Fibroblast of gingiva (primary cell): ENCODE data around the gene C11orf21.
A peak's percentile ranks its signal among the peaks of the same experiment; 100 is the strongest.

Experiments used
- DNase-seq: peaks from one replicate; pipeline ENCODE4 v3.0.0-alpha.2; 2011; ENCODE audit warnings: low read depth

Gene C11orf21

GRCh38 chr11:2308713-2309112 lies 7.0 kb upstream of the C11orf21 start:
- no peak for DNase-seq

DNA sequence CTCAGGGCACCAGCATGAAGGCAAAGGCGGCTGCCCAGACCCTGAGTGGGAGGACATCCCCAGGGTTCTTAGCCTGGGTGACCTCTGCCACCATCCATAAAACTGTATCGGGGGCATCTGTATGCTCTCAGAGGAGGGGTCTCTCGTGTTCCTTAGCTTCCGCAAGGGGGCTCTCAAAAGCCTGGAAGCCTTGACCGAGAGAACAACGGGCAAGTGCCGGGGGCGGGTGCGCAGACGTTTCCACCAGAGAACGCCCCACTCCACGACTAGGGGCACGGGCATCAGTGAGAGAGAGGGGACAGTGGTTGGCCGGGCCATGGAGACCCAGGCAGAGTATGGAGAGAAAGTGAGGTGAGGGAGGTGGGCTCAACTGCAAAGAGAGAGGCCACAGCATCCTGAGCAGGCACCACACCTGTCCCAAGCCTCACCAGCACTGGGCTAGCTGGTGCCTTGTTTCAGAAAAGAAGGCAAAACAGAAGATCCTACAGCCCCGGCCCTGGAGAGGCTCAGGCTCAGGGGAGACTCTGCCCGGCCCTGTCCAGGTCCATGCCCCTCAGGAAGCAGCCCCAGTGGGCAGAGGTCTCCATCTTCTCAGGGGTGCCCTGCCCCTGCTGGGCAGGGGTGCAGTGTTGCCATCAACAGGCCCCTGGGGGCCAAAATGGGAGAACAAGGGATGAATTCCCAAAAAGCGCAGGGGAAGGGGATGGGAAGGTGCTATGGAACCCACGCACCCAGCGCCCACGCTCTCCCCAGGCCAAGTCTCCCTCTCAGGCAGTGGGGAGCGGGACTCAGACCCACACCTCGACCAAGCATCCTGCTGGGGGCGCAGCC lies 6.0 kb upstream of the C11orf21 start:
- DNase-seq, result no peak

GRCh38 chr11:2306877-2307500 lies 5.3 kb upstream of the C11orf21 start:
- no peak for DNase-seq

DNA sequence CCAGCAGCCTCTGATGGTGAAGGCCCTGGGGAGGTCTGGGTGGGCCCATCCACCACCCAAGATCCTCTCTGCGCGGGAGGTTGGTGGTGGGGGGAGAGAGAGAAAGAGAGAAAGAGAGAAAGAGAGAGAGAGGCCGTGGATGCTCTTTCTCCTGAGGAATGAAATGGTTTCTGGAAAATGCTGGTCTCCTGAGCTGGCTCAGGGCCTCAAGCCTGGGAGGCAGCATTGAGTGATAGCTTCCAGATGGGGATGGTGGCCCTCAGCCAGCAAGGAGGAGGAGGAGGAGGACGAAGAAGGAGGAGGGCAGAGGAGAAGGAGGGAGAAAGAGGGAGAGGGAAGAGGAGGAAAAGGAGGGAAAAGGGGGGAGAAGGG lies 4.7 kb upstream of the C11orf21 start:
- peak; percentile 91 for DNase-seq

GRCh38 chr11:2305788-2306451 lies 4.2 kb upstream of the C11orf21 start:
- DNase-seq, result peak; percentile 62

GRCh38 chr11:2305140-2305778 lies 3.5 kb upstream of the C11orf21 start:
- DNase-seq, result peak; percentile 62

- DNase-seq, result no peak
Observed at GRCh38 chr11:2304506-2305139, 2.9 kb upstream of the C11orf21 start.

DNA sequence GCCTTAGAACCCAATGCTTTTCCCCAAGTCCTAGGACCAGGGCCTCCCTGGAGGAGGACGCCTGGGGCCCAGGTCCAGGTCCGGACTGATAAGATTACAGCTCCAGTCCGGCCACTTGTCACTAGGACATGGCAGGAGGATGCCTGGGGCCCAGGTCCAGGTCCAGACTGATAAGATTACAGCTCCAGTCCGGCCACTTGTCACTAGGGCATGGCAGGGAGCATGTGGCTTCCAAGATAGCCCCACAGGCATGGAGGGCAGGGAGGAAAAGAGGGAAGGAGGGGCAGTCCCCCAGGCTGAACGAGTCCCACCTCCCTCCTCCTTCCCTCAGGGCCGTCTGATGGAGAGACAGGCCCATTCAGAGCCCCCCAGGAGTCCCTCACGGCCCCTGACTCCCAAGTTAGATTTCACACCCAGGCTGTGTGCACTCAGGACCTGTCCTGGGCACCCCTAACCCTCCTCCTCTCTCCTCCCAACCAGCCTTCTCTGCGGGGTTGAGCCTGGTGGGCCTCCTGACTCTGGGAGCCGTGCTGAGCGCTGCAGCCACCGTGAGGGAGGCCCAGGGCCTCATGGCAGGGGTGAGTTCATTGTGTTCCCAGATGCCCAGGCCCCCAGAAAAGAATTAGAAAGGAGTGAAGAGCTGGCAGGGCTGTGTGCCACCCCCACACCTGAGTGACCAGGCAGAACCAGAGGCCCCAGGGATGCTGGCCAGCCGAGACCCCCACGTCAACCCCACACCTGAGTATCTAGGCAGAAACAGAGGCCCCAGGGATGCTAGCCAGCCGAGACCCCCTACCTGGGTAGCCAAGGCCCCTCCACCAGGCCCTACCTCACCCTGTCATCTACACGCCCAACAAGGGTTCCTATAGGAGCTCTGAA lies 2.1 kb upstream of the C11orf21 start:
- DNase-seq, result no peak

- DNase-seq, result no peak
Observed at GRCh38 chr11:2302896-2303626, 1.3 kb upstream of the C11orf21 start.

DNA sequence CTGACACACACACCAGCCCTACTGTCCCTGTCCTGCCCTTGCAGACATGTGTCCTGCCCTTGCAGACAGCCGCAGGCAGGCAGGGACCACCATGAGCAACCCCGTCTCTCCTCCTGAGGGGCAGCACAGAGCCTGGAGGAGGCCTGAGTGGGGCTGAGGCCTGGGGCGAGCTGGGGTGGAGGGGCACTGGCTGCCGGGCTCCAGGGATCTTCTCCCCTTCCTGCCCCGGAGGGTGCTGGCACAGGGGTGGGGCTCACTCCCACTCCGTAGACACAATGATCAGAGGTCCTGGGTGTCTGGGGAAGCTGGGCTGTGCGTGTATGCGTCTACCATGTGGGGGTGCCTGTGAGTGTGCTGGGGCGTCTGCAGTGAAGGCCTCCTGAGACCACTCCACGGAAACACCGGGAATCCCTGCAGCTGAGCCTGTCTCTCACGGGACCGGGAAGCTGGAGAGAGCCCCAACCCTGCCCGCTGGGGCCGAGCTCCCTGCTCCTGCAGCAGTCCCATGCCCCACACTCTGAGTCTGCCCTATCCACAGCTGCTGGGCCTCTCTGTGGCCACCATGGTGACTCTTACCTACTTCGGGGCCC lies 683 bp upstream of the C11orf21 start:
- DNase-seq, result no peak

DNA sequence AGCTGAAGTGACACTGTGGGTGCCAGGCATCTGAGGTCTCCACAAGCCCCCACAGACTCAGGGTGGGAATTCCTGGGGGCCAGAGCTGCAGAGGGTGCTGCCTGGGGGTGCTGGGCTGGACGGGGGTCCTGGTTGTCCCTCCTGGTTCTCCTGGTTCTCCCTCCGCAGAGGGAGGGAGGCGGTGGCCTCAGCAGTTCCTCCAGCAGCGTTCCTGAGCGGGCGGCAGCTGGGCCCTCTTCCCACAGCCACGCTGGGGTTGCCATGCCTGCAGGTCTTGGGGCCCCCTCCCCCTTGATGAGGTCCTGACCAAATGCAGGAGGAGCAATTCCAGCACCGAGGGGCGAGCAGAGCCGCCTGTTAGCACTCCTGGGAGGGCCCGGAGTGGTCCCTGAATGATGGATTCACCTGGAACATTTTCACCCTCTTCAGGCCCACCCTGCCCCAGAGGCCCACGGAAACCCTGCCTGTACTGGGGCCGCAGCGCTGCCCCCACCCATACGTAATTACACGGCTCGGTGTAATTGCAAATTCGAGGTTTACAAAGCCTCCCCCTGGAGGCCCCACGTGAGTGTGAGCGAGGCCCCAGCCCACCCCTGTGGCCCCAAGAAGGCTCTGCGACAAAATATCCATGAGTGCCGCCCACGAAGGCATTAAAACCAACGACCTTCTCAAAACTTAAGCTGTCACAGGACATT lies 635 bp downstream of the C11orf21 start:
- DNase-seq, result no peak

DNA sequence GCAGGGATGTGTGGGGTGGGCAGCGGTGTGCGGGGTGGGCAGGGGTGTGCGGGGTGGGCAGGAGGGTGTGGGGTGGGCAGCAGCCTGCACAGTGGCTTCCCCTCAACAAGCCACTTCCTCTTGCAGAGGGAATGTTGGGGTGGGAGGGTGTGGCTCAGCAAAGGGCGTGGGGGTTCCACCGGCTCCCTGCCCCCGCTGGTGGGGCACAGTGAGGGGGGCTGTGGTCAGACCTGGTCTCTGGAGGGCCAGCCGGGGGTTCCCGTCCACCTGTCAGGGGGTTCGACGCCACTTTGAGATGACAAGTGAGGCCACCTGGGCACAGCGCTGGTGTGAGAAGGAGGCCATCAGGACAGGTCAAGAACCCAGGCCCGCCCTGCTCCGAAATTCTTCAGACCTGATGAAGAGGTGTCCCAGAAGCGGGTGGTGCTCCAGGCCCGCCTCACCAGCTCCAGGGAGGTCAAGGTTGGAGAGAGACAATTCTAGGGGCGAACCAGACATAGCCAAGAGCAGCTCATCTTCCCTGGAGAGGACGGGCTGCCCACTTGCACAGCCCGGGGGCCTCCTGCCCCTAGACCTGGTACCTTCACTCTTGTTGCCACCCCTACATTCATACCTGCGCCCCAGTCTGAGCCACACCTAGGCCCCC lies 1.3 kb downstream of the C11orf21 start:
- DNase-seq, result no peak

GRCh38 chr11:2299773-2300172 lies 1.9 kb downstream of the C11orf21 start:
- DNase-seq, result no peak

DNA sequence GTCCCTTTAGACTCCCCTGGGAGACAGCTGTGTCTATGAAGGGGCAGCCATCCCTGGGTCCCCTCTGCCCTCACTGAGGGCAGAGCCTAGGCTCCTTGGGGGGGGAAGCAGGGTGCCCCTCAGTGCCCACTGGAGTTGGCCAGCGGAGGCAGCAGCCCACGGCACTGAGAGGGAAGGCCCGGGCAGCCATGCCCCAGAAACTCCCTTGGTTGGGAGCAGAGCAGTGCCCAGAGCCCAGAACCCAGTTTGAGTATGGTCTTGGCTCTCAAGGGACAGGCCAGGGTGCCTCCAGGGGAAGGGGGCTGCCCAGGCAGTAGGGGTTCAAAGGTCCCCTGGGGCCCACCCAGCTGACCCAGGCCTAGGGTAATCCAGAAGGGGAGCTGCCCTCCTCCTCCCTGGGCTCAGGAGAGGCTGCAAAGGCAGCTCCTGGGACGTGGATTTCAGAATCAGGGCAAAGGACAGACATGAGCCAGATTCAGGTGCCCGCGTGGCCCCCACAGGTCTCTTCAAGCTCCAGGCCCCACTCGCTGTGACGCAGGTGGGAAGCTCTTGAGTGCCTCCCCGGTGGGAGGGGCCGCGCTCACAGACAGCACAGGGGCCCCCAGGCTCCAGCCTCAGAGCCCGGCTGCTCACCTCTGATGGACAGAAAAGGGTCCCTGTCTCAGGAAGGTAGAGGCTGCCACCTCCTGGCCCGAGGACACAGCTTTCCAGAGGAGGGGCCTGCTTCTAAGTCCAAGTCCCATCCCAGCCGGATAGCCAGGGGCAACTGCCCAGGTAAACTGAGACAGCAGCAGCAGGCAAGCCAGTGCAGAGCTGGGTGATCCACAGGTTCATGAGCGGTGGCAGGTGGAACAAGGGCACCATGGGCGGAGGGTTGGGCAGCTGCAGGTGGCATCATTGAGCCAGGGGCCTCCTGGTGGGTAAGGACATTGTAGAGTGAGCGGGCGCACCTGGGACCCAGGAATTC lies 2.6 kb downstream of the C11orf21 start:
- DNase-seq, result no peak

DNA sequence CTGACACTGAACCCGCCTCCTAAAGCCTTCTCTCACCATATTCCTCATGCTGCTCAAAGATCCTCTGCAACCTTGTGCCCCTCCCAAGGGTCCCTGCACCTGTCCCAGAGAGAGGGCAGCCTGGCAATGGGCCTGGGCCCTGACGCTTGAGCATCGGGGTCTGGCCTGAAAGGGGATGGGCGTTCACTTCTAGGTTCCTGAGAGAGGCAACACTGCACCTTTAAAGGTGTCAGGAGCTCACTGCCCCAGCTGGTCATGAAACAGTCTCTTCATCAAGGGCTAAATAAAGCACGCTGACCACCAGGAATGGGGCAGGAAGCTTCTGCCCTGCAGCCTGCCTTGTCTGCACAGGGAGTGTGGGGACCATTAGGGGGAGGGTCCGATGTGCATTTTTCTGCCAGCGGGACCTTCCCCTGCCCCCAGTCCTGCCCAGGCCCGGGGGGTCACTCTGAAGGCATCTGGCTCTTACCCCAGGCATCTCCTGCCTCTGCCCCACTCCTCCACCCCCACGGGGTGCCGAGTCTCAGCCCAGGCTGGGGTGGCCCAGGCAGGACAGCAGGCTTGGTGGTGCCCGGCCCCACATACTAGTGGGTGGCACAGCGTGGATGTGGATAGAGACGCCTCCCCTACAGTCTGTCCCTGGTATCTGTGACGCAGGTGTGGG lies 3.5 kb downstream of the C11orf21 start:
- DNase-seq, result no peak

DNA sequence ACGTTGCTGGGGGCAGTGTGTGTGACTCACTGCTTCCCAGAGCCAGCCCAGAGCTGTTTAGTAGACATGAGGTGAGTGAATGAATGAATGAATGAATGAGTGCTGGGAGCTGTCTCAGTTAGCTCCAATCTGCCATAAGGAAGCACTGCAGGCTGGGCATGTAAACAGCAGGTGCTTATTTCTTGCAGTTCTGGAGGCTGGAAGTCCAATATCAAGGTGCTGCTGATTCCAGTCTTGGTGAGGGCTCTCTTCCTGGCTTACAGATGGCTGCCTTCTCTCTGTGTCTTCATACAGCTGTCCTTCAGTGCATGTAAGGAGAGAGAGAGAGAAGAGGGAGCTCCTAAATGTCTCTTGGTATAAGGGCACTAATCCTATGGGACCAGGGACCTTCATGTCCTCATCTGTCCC lies 4.1 kb downstream of the C11orf21 start:
- DNase-seq, result no peak

GRCh38 chr11:2296913-2297622 lies 4.7 kb downstream of the C11orf21 start:
- DNase-seq, result no peak
